Measurements from ENCODE around the gene VAV3. TPM values are rescaled to one million over a fixed set of nuclear protein-coding genes. Genes with fewer than 3 reads are reported as not detected.

Gene VAV3
- total and polyA plus RNA-seq, 2 of the 8 experiments (the other 6 are each of a cell fraction or from before 2014, with no cell fraction given), result 2.9 to 7.9 TPM

DNA sequence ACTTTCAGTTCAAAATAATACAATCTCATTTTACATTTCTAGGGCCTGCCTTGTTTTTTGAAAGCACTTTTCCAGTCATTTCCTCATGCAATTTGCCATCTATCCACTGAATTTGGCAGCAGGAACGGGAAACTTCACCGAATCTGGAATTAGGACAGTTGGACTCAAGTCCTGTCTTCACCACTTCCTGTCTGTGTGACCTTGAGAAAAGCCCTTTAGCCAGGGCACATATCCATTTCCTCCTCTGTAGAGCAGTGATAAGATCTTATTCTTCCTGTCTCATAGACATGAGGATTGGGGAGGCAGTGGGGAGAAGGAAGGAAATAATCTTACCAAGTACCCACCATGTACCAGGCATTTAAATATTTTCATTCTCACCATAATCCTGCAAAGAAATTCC is 12.0 kb downstream of the VAV3 start:
- Histone ChIP-seq H3K36me3 (ENCODE audit: control insufficient read depth in 2 of 4, insufficient read depth in 4 of 4, low read length in 3 of 4) (no peaks in the 10 kb centered on the region), H3K56ac (replicated peaks; ENCODE audit: insufficient read length, low read depth, low read length) (no peak overlapping the region), H3K79me2 (ENCODE audit: control insufficient read depth in 1 of 2, insufficient read depth in 2 of 2, low read length in 2 of 2) (peaks cover 0 to 4% of the 10 kb centered on the region in 2 experiments; a peak in 3 of 4 replicates), H3K9ac (replicated peaks in 1 of 4; ENCODE audit: extremely low read depth in 1 of 4, low read depth in 3 of 4, low read length in 3 of 4) (no peak overlapping the region), H3K23ac (ENCODE audit: insufficient read length) (no peak overlapping the region), H3K9me3 (ENCODE audit: insufficient read depth in 2 of 2, low read depth in 1 of 2, low read length in 1 of 2) (no peaks in the 10 kb centered on the region), H2AFZ (ENCODE audit: low read length) (no peak overlapping the region), H3K27ac (ENCODE audit: low read depth, low read length) (no peak overlapping the region), H3K4me2 (ENCODE audit: insufficient read depth in 1 of 2, low read depth in 2 of 2, low read length in 2 of 2) (no peak overlapping the region), H3K4ac (replicated peaks; ENCODE audit: insufficient read length, low read depth, low read length) (no peak overlapping the region), H3K4me3 (ENCODE audit: extremely low read depth in 1 of 4, insufficient read depth in 2 of 4, low read depth in 3 of 4, low read length in 4 of 4) (no peak overlapping the region), H3K23me2 (ENCODE audit: low read depth, low read length) (no peaks in the 10 kb centered on the region), H4K20me1 (replicated peaks in 1 of 2; ENCODE audit: control insufficient read depth in 1 of 2, insufficient read depth in 2 of 2, low read length in 2 of 2) (no peaks in the 10 kb centered on the region), H3K4me1 (replicated peaks in 1 of 4; ENCODE audit: control insufficient read depth in 3 of 4, insufficient read depth in 4 of 4, low read length in 3 of 4) (0 out of 7 replicates have a peak, but pooled peaks cover 0 to 4% (median 0%) of the 10 kb centered on the region in 4 experiments), H2BK120ac (replicated peaks; ENCODE audit: low read depth, low read length) (no peak overlapping the region), H2BK12ac (ENCODE audit: low read depth, low read length) (no peak overlapping the region), H2BK15ac (ENCODE audit: low read length) (no peak overlapping the region), H4K5ac (ENCODE audit: insufficient read length, low read depth, low read length) (no peak overlapping the region), H4K91ac (replicated peaks; ENCODE audit: insufficient read length, low read length) (no peak overlapping the region), H2AK5ac (ENCODE audit: low read depth, low read length) (no peak overlapping the region), H3K14ac (ENCODE audit: insufficient read length) (no peak overlapping the region), H4K8ac (ENCODE audit: extremely low read depth, insufficient read depth, low read length) (no peak overlapping the region), H3K27me3 (replicated peaks in 1 of 4; ENCODE audit: control insufficient read depth in 3 of 4, extremely low read depth in 1 of 4, insufficient read depth in 3 of 4, low read length in 3 of 4) (no peaks in the 10 kb centered on the region), H2BK20ac (ENCODE audit: low read length) (no peak overlapping the region), H3K18ac (ENCODE audit: extremely low read depth, low read length) (no peak overlapping the region), H2BK5ac (ENCODE audit: low read depth, low read length) (no peak overlapping the region), H3K79me1 (ENCODE audit: low read depth, low read length) (no peaks in the 10 kb centered on the region; the same call in 1 of the 2 replicates)
- DNase-seq (ENCODE audit: low read depth in 1 of 2, low spot score in 2 of 2) (no peak), FAIRE-seq (no peak)
- WGBS, 2 experiments (ENCODE audit: extremely low coverage in 1 of 2, insufficient coverage in 1 of 2, insufficient read length in 1 of 2, insufficient replicate concordance in 2 of 2, low coverage in 1 of 2, low lambda C conversion rate in 2 of 2, missing lambda C conversion rate in 1 of 2), result 75% methylated on average over 2 of the region's 2 CpGs; no CpG with 5 or more reads in 1 of the 2 experiments
- CTCF ChIA-PET (ENCODE audit: partially characterized antibody), result no interaction called here
- POLR2A ChIA-PET (ENCODE audit: partially characterized antibody), result no interaction called here
- TF ChIP-seq KDM1A (IDR thresholded peaks at IDR 0.05; ENCODE audit: borderline replicate concordance, low read length) (no peak), ZNF274 (IDR thresholded peaks at IDR 0.05; ENCODE audit: borderline replicate concordance, extremely low read depth, low read length) (no peak), CHD2 (IDR thresholded peaks at IDR 0.05; ENCODE audit: low read length) (no peak), TAF7 (optimal IDR thresholded peaks at IDR 0.05; ENCODE audit: borderline replicate concordance, low read depth, low read length) (no peak), TAF1 (IDR thresholded peaks at IDR 0.05; ENCODE audit: low read depth, low read length) (no peak), KDM4A (IDR thresholded peaks at IDR 0.05; ENCODE audit: low read depth, low read length, severe bottlenecking) (no peak), NANOG (IDR thresholded peaks at IDR 0.05; ENCODE audit: insufficient read depth, low read depth, low read length, poor library complexity, severe bottlenecking) (no peak), HDAC6 (IDR thresholded peaks at IDR 0.05; ENCODE audit: low read depth, low read length) (no peak), SP4 (IDR thresholded peaks at IDR 0.05; ENCODE audit: low read length) (no peak), RAD21 (IDR thresholded peaks at IDR 0.05 in 1 of 2, conservative IDR thresholded peaks at IDR 0.05 in 1 of 2; ENCODE audit: low read depth in 2 of 2, low read length in 2 of 2) (no peak), SP2 (IDR thresholded peaks at IDR 0.05; ENCODE audit: low read length) (no peak), JUN (IDR thresholded peaks at IDR 0.05; ENCODE audit: low read depth, low read length) (no peak)
